GM18909 (cell line): ENCODE data around the gene FBXO11.

ENCODE experiments used
- ATAC-seq: cut with Tn5 transposase; IDR thresholded peaks from one replicate; pipeline ENCODE4 v1.9.1; 2021; ENCODE audit warnings: mild to moderate bottlenecking; ENCODE audit not compliant: unreplicated experiment, poor library complexity

FBXO11 gene

DNA sequence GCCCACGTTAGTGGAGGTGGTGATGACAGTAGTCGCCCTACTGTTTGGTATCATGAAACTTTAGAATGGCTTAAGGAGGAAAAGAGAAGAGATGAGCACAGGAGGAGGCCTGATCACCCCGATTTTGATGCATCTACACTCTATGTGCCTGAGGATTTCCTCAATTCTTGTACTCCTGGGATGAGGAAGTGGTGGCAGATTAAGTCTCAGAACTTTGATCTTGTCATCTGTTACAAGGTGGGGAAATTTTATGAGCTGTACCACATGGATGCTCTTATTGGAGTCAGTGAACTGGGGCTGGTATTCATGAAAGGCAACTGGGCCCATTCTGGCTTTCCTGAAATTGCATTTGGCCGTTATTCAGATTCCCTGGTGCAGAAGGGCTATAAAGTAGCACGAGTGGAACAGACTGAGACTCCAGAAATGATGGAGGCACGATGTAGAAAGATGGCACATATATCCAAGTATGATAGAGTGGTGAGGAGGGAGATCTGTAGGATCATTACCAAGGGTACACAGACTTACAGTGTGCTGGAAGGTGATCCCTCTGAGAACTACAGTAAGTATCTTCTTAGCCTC lies 107.2 kb downstream of the FBXO11 start:
- ATAC-seq: no peak

DNA sequence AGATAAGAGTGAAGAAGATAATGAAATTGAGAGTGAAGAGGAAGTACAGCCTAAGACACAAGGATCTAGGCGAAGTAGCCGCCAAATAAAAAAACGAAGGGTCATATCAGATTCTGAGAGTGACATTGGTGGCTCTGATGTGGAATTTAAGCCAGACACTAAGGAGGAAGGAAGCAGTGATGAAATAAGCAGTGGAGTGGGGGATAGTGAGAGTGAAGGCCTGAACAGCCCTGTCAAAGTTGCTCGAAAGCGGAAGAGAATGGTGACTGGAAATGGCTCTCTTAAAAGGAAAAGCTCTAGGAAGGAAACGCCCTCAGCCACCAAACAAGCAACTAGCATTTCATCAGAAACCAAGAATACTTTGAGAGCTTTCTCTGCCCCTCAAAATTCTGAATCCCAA lies 107.7 kb downstream of the FBXO11 start:
- ATAC-seq: no peak

DNA sequence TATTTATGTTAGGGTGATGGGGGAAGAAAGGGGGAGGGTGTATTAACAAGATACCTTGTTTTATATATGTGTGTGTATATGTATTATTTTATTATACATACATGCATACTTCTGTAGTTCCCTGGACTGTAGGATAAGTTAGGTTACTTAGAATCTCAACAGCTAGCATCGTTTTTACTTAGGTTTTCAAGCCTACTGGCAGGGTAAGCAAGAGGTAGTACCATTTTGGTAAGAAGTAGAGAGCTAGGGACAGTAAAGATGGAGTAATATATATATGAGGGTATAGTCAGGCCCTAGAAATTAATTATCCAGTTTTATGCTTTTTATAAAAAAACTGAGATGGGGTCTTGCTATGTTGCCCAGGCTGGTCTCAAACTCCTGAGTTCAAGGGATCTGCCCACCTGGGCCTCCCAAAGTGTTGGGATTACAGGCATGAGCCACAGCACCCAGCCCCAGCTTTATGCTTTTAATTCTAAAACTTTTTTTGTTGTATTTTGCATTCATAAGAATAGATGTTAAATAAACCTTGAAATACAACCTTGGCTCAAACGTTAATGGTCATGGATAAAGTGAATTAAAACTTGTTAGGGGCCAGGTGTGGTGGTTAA lies 110.1 kb downstream of the FBXO11 start:
- ATAC-seq: no peak

DNA sequence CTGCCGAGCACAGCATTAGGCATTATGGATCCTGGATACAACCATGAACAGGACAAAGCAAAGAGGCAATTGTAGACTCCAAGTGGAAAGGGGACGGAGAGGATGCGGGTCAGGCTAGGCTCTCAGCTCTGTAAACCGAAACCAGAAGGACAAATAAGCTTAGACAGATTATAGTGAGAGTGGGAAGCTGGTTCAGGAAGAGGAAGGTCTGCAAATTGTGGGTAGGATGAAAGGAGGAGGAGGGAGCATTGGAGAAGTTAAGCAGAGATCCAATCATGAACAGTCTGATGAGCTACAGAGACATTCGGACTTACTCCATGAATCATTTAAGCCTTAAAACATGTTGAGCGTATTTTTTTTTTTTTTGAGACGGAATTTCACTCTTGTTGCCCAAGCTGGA lies 120.3 kb downstream of the FBXO11 start:
- ATAC-seq: no peak

DNA sequence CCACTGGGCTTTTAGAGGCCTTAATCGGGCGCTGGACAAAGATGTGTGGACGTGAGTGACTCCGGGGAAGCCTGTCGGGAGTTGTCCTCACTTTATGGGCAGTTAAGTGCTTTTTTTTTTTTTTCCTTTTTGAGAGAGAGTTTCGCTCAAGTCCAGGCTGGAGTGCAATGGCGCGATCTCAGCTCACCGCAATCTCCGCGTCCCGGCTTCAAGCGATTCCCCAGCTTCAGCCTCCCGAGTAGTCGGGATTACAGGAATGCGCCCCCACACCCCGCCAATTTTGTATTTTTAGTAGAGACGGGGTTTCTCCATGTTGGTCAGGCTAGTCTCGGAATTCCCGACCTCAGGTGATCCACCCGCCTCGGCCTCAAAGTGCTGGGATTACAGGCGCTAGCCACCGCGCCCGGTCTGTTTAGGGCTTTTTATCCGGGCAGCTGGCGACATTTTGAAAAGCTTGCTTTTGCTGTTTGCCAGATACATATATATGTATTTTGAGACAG lies 121.9 kb downstream of the FBXO11 start:
- no peak for ATAC-seq

DNA sequence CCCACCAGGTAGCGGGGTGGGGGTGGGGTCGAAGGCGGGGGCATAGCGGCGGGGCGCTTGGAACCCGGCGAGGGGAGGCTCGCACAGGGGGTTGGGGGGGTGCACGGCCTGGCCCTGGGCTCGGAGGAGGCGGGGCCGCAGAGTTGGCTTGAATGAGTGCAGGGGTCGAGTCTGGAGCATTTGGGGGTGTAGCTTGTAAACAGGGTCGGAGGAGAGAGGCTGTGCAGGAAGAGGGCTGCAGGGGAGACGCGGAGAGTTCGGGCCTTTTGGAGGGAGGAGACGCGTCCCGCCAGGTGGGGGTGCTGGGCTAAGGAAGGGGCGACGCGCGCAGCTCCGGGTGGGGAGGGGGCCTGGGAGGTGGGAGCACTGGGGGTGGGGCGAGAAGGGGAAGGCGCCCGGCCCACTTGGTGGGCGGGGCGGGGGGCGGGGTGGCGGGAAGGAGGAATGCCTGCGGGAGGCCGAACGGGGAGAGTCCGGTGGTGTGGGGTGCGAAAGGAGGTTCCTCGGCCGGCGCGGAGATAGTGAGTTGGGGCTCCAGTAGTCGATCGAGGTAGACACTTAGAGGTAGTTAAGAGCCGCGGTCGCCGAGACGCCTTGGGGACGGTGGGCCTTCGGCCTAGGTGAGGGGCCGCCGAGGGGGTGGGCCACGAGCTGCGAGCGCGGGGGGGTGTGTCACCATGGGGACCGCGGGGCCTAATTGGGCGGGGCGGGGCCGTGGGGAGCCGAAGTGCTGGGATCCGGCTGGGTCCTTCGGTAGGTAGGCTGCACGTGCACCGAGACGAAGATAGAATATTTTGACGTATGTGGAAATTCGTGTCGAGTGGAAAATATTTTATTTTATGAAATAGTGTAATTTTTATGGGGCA lies 122.6 kb downstream of the FBXO11 start:
- ATAC-seq: peak; percentile 27

DNA sequence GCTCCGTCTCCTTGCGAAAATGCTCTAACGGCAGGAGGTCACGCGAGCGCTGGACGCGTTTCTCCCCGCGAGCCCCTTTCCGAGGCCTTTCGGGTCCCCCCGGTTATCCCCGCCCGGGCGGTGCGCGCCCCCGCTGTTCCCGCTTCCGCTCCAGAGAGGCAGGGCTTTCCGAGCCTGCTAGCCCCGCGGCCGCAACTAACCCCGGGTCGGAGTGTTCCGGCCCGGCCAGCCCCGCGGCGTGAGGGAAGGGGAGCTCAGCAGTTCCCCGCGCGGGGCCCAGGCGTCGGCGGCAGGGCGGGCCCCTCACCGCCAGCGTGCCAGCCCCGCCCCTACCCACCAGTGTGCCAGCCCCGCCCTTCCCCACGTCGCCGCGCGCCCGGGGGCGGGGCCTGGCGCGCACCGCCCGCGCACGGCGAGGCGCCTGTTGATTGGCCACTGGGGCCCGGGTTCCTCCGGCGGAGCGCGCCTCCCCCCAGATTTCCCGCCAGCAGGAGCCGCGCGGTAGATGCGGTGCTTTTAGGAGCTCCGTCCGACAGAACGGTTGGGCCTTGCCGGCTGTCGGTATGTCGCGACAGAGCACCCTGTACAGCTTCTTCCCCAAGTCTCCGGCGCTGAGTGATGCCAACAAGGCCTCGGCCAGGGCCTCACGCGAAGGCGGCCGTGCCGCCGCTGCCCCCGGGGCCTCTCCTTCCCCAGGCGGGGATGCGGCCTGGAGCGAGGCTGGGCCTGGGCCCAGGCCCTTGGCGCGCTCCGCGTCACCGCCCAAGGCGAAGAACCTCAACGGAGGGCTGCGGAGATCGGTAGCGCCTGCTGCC lies 123.4 kb downstream of the FBXO11 start, which contains the start of gene MSH6:
TSS of gene MSH6 (plus strand) at position 475 of the 815 bp plus-strand sequence. CDS start at position 564, 89 bp downstream.
- ATAC-seq: peak; percentile 86

DNA sequence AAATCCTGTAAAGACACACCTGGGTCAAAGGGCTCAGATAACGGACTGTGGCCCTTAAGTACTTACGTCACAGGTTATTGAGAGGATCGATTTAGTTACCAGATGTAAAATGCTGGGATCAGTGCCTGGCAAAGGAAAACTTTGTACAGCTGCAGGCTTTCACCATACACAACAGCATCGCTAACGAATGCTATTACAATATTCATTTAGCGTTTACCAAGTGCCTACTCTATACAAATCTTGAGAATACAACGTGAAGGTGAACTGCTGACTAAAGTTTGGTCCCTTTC lies 124.0 kb downstream of the FBXO11 start:
- ATAC-seq: no peak

DNA sequence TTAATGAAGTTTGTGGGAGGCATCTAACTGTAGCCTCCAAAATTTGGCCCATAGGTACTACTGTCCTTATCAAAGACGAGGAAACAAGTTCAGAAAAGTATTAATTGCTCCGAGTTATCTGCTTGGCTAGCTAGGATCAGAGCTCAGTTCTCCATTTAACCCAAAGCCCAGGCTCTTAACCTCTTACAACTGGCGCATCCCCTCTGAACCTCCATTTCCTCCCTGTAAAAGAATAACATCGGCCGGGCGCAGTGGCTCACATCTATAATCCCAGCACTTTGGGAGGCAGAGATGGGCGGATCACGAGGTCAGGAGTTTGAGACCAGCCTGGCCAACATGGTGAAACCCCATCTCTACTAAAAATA lies 126.9 kb downstream of the FBXO11 start:
- ATAC-seq: no peak

DNA sequence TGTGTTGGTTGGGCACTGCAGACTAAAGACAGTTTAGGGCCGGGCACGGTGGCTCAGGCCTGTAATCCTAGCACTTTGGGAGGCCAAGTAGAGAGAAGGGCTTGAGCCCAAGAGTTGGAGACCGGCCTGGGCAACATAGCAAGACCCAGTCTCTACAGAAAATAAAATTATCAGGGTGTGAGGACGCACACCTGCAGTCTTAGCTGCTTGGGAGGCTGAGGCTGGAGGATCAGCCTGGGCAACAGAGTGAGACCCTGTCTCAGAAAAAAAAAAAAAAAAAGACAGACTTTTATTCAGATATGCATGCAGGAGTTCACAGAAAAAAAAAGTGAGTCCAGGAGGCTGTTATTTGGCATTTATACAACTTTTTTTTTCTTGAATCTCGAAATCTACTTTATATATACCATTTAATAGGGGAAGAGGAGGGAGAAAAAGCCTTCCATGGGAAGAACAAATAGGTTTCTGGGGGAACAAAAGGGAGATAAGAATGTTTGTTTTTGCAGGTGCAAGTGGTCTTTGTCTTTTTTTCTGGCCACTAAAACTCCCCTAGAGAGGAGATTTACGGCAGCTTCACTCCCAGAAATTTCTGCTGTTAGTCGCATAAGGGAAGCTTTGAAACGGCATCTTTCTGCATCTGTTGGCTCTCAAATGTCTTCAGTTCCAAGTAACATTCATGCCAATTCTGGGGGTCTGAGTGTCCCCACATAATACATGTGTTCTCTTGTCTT lies 127.4 kb downstream of the FBXO11 start:
- ATAC-seq: no peak

DNA sequence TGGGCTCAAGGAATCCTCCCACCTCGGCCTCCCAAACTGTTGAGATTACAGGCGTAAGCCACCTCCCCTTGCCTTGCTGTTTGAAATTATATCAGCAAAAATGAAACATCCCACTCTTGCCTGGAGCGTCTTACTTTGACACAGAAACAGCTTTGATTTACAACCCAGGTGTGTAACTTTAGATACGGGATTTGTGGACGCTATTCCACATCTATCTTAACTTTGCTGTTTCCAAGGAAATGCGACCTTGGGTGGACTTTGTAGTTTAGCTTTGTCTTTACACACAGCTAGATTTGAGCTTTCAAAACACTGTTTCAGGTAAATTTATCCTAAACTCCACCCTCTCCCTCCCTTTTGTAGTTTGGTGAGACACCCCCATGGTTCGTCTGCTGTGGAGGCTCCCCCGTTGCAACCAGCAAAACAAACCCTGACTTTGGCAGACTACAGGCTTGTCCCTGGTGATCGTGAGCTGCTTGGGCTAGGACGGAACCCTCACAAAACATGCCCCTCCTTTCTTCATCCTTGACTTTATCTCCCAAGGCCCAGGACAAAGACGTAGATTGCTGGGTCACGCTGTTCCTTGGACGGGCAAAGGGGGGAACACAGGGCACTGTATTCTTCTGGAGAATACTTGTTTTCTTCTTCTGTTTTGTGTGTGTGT lies 128.9 kb downstream of the FBXO11 start:
- ATAC-seq: no peak

DNA sequence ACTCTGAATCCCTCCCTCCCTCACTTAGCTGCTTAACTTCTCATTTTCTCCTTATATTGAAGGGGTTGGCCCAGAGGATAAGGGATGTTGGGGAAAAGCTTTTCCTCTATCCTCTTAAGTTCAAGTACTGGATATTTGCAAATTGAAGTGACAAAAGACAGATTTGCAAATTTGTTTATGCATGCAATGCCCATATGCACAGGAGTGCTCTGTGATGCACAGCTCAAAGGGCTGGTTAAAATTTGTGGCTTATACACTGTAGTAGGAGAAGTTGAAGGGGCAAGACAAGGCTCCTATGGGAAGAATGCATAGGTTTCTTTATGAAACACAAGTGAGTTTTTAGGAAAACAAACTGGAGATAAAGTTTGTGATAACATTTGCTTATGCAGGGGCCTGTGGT lies 131.7 kb downstream of the FBXO11 start:
- ATAC-seq: no peak

DNA sequence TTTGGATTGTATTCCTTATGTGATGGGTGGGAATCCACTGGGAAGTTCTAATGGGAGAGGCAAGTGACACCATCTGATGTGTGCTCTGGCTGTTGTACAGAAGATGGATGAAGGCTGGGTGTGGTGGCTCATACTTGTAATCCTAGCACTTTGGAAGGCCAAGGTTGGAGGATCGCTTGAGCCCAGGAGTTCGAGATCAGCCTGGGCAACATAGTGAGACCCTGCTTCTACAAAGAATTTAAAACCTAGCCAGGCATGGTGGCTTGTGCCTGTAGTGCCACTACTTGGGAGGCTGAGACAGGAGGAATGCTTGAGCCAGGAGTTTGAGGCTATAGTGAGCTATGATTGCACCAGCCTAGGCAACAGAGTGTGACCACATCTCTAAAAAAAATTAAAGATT lies 134.0 kb downstream of the FBXO11 start:
- ATAC-seq: no peak

DNA sequence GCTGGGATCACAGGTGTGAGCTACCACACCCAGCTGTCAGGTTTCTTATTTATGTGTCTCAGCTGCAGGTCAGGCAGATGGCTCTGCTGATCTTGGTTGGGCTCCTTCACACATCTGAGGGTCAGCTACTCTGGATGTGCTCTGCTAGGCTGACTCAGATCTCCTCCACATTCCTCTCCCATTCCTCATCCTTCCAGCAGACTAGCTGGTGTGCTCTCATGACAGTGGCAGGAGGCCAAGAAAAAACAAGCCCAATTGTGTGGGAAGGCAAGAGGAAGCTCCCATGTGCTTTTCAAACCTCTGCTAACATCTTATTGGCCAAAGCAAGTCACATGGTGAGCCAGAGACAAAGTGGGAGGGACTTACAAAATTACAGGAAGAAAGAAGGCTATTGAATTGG lies 135.1 kb downstream of the FBXO11 start:
- ATAC-seq: no peak

DNA sequence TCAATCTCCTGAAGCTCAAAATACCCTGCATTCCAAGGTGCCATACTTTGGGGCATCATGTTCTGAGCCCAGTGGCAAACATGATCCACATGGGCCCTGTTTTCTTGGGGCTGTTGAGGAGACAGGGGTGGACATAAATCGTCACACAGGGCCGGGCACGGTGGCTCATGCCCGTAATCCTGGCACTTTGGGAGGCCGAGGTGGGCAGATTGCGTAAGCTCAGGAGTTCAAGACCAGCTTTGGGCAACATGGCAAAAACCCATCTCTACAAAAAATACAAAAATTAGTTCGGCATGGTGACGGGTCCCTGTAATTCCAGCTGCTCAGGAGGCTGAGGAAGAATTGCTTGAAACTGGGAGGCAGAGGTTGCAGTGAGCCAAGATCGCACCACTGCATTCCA lies 137.0 kb downstream of the FBXO11 start:
- ATAC-seq: no peak

DNA sequence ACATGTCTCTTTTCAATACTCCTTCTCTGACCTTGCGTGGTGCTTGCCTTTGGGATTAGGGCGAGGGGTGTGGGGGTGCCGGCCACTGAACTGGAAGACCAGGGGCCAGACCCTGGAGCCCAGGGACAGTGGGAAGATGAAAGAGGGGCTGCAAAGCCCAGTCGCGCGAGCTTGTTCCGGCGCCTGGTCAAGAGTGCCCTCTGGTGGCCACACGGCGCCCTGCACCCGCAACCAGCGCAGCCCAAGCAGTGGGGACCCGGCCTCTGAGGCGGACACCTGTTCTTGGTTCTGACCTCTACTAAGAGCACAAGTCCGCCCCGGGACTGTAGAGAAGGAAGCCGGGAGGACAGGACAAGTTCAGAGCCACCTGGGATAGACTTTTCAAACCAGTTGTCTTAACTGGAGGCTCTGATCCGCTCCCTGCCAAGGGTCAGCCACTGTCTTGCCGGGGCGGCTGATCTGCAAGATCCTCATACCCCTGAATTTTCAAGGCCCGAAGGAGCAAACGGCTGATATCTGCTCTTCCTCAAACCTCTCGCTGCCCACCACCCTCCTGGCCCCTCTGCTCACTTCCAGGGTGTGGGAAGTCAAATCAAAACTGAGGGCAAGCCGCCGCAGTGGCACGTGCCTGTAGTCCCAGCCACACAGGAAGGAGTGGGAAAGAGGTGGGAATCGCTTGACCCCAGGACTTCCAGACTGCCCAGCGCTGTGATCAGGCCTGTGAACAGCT lies 138.3 kb downstream of the FBXO11 start:
- peak; percentile 64 for ATAC-seq

DNA sequence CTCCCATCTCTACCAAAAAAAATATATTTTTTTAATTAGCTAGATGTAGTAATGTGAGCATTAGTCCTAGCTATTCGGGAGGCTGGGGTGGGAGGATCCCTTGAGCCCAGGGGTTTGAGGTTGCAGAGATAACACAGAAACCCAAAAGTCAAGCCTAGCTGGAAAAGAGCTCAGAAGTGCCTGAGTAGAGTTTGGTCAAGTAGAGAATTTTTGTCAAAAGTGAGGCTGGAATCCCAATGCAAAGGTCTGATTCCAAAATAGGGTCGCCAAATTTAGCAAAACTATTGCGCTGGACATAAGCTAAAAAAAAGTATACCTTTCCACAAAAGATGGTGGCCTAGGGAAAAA lies 138.8 kb downstream of the FBXO11 start:
- ATAC-seq: no peak

DNA sequence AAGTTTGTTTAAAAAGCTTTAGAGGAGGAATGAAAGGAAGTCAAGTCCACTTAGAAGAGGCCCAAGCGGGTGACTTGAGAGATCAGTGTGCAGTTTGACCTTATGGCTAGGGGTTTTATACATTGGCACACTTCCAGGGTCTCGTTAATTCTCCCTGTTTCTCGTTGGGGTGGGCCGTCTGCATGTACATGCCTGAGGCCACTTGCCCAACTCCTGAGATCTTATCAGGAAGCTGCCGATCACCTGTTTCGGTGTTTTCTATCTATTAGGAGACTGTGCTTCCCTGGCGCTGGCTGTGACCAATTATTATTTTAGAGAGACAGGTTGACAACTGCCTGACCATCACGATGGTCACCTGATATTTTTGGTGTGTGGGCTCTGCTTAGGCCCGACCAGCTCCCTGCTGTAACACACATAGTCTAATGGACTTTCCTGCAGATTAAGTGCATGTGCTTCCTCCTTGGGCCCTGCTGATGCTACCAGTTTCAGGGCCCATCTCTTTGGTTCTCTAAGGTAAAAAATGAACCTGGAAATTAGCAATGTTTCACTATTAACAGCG lies 154.4 kb downstream of the FBXO11 start:
- ATAC-seq: peak; percentile 42

DNA sequence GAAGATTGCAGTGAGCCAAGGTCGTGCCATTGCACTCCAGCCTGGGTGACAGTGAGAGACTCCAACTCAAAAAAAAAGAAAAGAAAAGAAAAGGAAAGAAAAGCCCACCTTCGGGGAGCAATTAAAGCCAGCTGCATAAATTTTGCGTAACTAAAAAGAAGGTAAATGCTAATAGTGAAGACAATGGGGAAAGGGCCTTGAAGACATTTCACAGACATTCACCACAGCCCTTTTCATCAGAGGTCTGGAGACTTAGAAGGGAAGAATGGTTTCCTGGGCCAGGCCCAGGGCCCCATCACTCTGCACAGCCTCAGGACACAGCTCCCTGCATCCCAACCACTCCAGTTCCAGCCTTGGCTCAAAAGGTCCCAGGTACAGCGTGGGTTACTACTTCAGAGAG lies 158.4 kb downstream of the FBXO11 start:
- no peak for ATAC-seq
